AG04449 (cell line): ENCODE measurements around the gene TNFRSF21.
"Not testable (repeated sequence)": the region's sequence is repeated elsewhere in the genome, so short reads cannot be mapped to it uniquely, and the experiment has no call there.

Experiments
- CTCF ChIA-PET: fragments of 350-600 bp; formaldehyde crosslinking; extraction: SDS; loops from one replicate; lab custom pipeline; 2021; ENCODE audit warnings: antibody characterized with exemption; lab: Yijun Ruan, JAX
- POLR2A ChIA-PET: fragments of 400-600, 350-600 bp; formaldehyde crosslinking; extraction: SDS; loops from one replicate; lab custom pipeline; 2020; ENCODE audit warnings: antibody characterized with exemption, inconsistent platforms; lab: Yijun Ruan, JAX
- DNase-seq: peaks from one replicate; pipeline ENCODE4 v3.0.0-alpha.2; 2010; ENCODE audit warnings: low read depth, low spot score
- H3K4me3 ChIP-seq: 2 replicates; pipeline ENCODE4 v1.5.1; 2011; ENCODE audit warnings: low read depth, mild to moderate bottlenecking, control low read depth, low read length
- TF ChIP-seq, protein P1 (sequence below): IDR thresholded peaks from one replicate; pipeline ENCODE4 v1.5.1; 2011; ENCODE audit warnings: mild to moderate bottlenecking, moderate library complexity, low read length, control low read depth, inconsistent platforms; ENCODE audit not compliant: insufficient read depth; ENCODE audit errors: missing control alignments

Gene TNFRSF21

DNA sequence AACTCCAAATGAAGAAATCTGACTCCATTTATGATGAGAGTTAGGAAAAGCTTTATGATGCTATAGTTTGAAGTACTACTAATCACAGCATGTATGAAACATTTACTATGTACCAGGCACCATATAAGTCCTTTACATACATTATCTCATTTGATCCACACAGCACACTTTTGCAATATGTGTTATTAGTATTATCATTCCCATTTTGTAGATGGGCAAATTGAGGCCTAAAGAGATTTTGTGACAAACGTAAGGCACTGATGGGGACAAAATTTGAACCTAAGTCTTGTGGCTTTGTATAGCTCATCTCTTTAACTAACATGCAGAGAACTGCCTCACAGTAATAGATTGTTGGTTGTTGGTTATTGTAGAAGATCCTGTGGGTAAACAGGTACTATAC lies 14.2 kb upstream of the TNFRSF21 start:
- POLR2A ChIA-PET, result no interaction called here
- no peak overlapping the region for H3K4me3 ChIP-seq
- no peak for DNase-seq
- TF ChIP-seq, protein P1, sequence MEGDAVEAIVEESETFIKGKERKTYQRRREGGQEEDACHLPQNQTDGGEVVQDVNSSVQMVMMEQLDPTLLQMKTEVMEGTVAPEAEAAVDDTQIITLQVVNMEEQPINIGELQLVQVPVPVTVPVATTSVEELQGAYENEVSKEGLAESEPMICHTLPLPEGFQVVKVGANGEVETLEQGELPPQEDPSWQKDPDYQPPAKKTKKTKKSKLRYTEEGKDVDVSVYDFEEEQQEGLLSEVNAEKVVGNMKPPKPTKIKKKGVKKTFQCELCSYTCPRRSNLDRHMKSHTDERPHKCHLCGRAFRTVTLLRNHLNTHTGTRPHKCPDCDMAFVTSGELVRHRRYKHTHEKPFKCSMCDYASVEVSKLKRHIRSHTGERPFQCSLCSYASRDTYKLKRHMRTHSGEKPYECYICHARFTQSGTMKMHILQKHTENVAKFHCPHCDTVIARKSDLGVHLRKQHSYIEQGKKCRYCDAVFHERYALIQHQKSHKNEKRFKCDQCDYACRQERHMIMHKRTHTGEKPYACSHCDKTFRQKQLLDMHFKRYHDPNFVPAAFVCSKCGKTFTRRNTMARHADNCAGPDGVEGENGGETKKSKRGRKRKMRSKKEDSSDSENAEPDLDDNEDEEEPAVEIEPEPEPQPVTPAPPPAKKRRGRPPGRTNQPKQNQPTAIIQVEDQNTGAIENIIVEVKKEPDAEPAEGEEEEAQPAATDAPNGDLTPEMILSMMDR, result no peak
- CTCF ChIA-PET, result no interaction called here

DNA sequence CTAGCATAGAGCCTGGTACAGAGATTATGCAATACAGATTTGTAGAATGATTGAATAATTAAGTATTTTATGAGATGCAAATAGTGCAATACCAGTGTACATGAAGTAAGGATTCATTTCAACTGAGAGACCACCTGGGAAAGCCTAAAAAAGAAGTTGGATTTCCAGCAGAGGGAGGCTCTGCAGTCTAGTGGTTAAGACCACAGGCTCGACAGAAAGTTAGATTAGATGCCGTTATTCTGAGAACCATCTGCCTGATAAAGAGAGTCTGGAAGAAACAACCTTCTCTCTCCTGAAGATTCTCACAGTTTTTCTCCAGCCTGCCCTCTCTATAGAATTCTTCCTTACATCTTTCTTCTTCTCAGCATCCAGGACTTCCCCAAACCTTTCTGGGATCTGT lies 13.6 kb upstream of the TNFRSF21 start:
- POLR2A ChIA-PET, result no interaction called here
- CTCF ChIA-PET, result no interaction called here
- DNase-seq, result no peak
- H3K4me3 ChIP-seq, result no peak overlapping the region
- TF ChIP-seq, protein P1, result no peak

DNA sequence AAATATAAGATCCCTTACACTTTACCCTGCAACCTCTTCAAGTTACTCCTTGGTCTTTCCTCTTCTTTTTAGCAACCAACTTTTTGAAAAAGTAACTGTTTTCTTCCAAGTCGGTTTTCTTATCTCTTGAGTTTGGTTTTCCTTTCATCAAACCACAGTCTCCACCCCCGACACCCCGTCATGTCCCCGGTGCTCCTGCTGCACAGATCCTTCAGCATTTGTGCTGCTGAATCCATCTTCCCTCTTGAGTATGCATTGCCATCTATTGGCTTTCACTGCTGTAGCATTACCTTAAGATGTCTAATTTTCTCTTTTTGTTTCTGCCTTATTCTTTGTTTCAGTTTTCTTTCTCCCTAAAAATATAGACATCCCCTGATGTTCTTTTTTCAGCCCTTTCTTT lies 11.9 kb upstream of the TNFRSF21 start:
- H3K4me3 ChIP-seq, result no peak overlapping the region
- CTCF ChIA-PET, result no interaction called here
- POLR2A ChIA-PET, result no interaction called here
- no peak for DNase-seq
- TF ChIP-seq, protein P1, result no peak

DNA sequence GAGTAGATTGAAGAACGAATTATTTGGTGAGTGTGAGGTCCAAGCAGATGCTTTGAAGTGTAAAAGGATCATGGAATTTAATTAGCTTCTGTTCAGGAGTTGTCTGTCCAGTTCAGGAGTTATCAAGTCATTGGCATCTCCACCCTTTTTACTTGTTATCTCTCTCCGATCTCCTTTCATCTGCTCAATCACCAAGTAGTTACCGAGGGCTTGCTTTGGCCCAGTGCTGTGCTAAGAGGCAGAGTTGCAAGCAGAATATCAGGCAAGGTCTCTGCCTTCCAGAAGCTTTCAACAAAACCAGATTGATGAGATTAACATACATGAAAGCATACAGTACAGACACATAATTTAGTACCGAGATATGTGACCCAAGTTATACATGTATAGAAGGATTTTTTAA lies 10.2 kb upstream of the TNFRSF21 start:
- ChIA-PET CTCF (interaction anchor here (1.4 to 2.0 kb wide), 2 partner anchors 10 to 223 kb away, joined by 5 to 9 read pairs; partner anchors contain the start of gene TNFRSF21), POLR2A (no interaction called here)
- TF ChIP-seq, protein P1, result no peak
- DNase-seq, result no peak
- H3K4me3 ChIP-seq, result no peak overlapping the region

DNA sequence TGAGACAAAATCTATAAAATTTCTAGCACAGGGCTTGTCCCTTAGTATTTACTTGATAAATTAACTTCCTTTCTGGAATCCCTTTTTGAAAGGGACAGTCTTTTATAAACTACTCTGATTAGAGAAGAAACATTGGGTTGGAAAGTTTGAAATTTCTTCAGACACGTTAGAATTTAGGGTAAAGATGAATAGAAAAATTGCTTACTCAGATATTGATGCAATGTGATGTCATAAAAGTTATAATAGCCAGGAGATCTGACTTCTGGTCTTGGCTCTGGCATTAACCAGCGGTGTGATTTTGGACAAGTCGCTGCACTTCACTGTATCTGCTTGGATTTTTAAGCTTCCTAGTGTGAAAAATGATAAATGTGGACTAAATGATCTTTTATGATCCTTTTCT lies 9.7 kb upstream of the TNFRSF21 start:
- POLR2A ChIA-PET, result no interaction called here
- TF ChIP-seq, protein P1, result no peak
- DNase-seq, result no peak
- CTCF ChIA-PET, result interaction anchor here (1.4 to 2.0 kb wide), 2 partner anchors 10 to 222 kb away, joined by 5 to 9 read pairs; partner anchors contain the start of gene TNFRSF21
- H3K4me3 ChIP-seq, result no peak overlapping the region

DNA sequence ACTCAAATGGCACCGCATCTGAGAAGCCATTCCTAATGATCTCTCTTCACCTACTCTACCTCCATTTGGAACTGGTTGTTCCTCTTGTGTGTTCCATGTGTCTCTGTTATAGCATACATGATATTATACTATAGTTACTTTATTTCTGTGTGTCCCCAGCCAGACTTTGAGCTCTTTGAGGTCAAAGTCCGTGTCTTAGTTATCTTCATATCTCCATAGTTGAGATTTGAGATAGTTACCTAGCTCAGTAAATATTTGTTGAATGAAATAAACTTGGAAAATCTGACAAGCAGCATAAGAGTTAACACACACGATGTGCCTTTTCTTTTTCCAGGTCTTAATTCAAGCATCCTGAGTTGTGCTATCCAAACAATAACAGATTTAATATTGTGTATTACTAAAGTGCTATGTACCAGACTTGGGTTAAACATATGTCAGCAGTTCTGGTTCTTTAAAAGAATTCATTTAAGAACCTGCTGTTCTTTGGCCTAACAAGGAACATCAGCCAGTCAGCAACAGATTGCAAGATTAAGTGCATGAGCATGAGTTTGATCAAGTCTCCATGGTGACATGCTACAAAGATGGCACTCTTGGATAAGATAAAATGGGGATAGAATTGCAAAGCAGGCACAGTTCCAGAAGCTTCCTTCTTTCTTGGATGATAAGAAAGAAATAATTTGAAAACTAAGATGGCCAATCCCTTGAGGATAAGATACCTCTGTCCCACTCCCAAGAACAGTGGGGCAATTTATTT lies 8.7 kb upstream of the TNFRSF21 start:
- CTCF ChIA-PET, result interaction anchor here (1.4 to 2.0 kb wide), 3 partner anchors 9 to 221 kb away, joined by 4 to 9 read pairs (median 5); partner anchors contain the start of gene TNFRSF21
- TF ChIP-seq, protein P1, result no peak
- H3K4me3 ChIP-seq, result no peak overlapping the region
- no peak for DNase-seq
- POLR2A ChIA-PET, result no interaction called here

DNA sequence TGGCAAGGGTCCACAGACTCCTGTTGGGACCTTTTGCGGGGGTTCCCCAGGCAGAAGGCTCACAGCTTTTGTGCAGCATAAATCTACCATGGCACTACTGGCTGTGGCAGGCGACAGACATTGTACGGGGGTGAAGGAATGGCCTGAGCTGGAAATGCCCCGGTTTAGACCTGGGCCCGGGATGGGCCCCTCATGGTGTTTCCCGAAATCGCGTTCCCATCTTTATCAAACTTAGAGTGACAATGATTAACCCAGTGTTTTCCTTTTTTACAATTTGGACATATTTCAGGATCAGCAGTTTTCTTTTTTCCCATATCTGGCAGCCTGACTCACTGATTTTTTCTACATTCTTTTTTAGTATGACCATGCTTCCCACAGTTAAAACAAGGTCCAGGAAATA lies 5.5 kb upstream of the TNFRSF21 start:
- DNase-seq, POLR2A ChIA-PET, H3K4me3 ChIP-seq: not testable (repeated sequence)
- CTCF ChIA-PET, result interaction anchor here (15.2 kb wide), 1 partner anchor 220 kb away, joined by 331 read pairs; no protein-coding TSS in a partner anchor
